H9 (cell line): ENCODE data around the gene IL33. TPM values are rescaled to one million over a fixed set of nuclear protein-coding genes. Genes with fewer than 3 reads are reported as not detected.

Experiments used
- DNase-seq: peaks from one replicate; pipeline ENCODE4 v3.0.0-alpha.2; 2017
- H2AFZ ChIP-seq: one replicate; pipeline ENCODE4 v1.6.1; 2013; ENCODE audit warnings: mild to moderate bottlenecking, low read length, control low read depth, moderate library complexity
- H2AK5ac ChIP-seq: 2 replicates; pipeline ENCODE4 v1.6.1; 2013; ENCODE audit warnings: low read length, control low read depth, mixed read lengths; ENCODE audit not compliant: insufficient read length
- H2BK120ac ChIP-seq: one replicate; pipeline ENCODE4 v1.6.1; 2013; ENCODE audit warnings: low read depth, mild to moderate bottlenecking, low read length, control low read depth, inconsistent platforms; ENCODE audit not compliant: poor library complexity, severe bottlenecking
- H2BK12ac ChIP-seq: 2 replicates; pipeline ENCODE4 v1.6.1; 2013; ENCODE audit warnings: low read length, control low read depth, mixed read lengths, low read depth; ENCODE audit not compliant: insufficient read length
- H2BK15ac ChIP-seq: 2 replicates; pipeline ENCODE4 v1.6.1; 2013; ENCODE audit warnings: low read depth, low read length, control low read depth
- H2BK20ac ChIP-seq: one replicate; pipeline ENCODE4 v1.6.1; 2013; ENCODE audit warnings: low read depth, mild to moderate bottlenecking, low read length, control low read depth, inconsistent platforms; ENCODE audit not compliant: poor library complexity, severe bottlenecking
- H2BK5ac ChIP-seq: 2 replicates; pipeline ENCODE4 v1.6.1; 2013; ENCODE audit warnings: low read length, control low read depth, mixed read lengths; ENCODE audit not compliant: insufficient read length
- H3K14ac ChIP-seq: 2 replicates; pipeline ENCODE4 v1.6.1; 2013; ENCODE audit warnings: low read length, control low read depth; ENCODE audit not compliant: insufficient read depth
- H3K18ac ChIP-seq: 2 replicates; pipeline ENCODE4 v1.6.1; 2013; ENCODE audit warnings: low read depth, mild to moderate bottlenecking, mixed read lengths, low read length, control low read depth; ENCODE audit not compliant: insufficient read length
- H3K23ac ChIP-seq: 2 replicates; pipeline ENCODE4 v1.6.1; 2013; ENCODE audit warnings: low read length, control low read depth, mixed read lengths, low read depth; ENCODE audit not compliant: insufficient read length
- H3K23me2 ChIP-seq: 2 replicates; pipeline ENCODE4 v1.6.1; 2013; ENCODE audit warnings: low read depth, mild to moderate bottlenecking, mixed read lengths, low read length, control low read depth; ENCODE audit not compliant: insufficient read length, poor library complexity, severe bottlenecking
- H3K27ac ChIP-seq: 2 replicates; pipeline ENCODE4 v1.5.1; 2013; ENCODE audit warnings: low read length, control low read depth, mixed read lengths, low read depth; ENCODE audit not compliant: insufficient read length
- H3K27me3 ChIP-seq: 2 replicates; pipeline ENCODE4 v1.6.1; 2013; ENCODE audit warnings: low read length, control low read depth, inconsistent platforms; ENCODE audit not compliant: insufficient read depth
- H3K4ac ChIP-seq: 2 replicates; pipeline ENCODE4 v1.6.1; 2013; ENCODE audit warnings: low read depth, mild to moderate bottlenecking, control low read depth, inconsistent platforms, low read length, moderate library complexity
- H3K4me1 ChIP-seq: 2 replicates; pipeline ENCODE4 v1.6.1; 2013; ENCODE audit warnings: low read length, control low read depth, inconsistent platforms; ENCODE audit not compliant: insufficient read depth
- H3K4me2 ChIP-seq: 2 replicates; pipeline ENCODE4 v1.6.1; 2013; ENCODE audit warnings: low read length, control low read depth, mixed read lengths; ENCODE audit not compliant: insufficient read length, insufficient read depth
- H3K56ac ChIP-seq: 2 replicates; pipeline ENCODE4 v1.6.1; 2013; ENCODE audit warnings: low read depth, mild to moderate bottlenecking, mixed read lengths, low read length, control low read depth; ENCODE audit not compliant: insufficient read length
- H3K79me1 ChIP-seq: 2 replicates; pipeline ENCODE4 v1.6.1; 2013; ENCODE audit warnings: low read depth, mild to moderate bottlenecking, moderate library complexity, low read length, control low read depth, inconsistent platforms; ENCODE audit not compliant: insufficient read depth, poor library complexity, severe bottlenecking
- H3K79me2 ChIP-seq: 2 replicates; pipeline ENCODE4 v1.6.1; 2013; ENCODE audit warnings: low read length, control low read depth, inconsistent platforms; ENCODE audit not compliant: insufficient read depth
- H3K9ac ChIP-seq: 2 replicates; pipeline ENCODE4 v1.6.1; 2013; ENCODE audit warnings: low read length, control low read depth, mixed read lengths; ENCODE audit not compliant: insufficient read length; ENCODE audit errors: extremely low read depth
- H3K9me3 ChIP-seq: one replicate; pipeline ENCODE4 v1.6.1; 2013; ENCODE audit warnings: low read depth, low read length, inconsistent platforms; ENCODE audit not compliant: control insufficient read depth
- H3T11ph ChIP-seq: one replicate; pipeline ENCODE4 v1.6.1; 2013; ENCODE audit warnings: mild to moderate bottlenecking, low read length, control low read depth, inconsistent platforms
- H4K20me1 ChIP-seq: one replicate; pipeline ENCODE4 v1.6.1; 2013; ENCODE audit not compliant: control insufficient read depth, insufficient read length, insufficient read depth
- H4K5ac ChIP-seq: 2 replicates; pipeline ENCODE4 v1.6.1; 2013; ENCODE audit warnings: low read depth, mild to moderate bottlenecking, mixed read lengths, low read length, control low read depth; ENCODE audit not compliant: insufficient read length
- H4K8ac ChIP-seq: replicated peaks from 2 replicates; pipeline ENCODE4 v1.6.1; 2013; ENCODE audit warnings: low read length, control low read depth, mixed read lengths, low read depth; ENCODE audit not compliant: insufficient read length
- H4K91ac ChIP-seq: 2 replicates; pipeline ENCODE4 v1.6.1; 2013; ENCODE audit warnings: low read depth, mild to moderate bottlenecking, moderate library complexity, mixed read lengths, low read length, control low read depth; ENCODE audit not compliant: insufficient read length
- H3K27ac Mint-ChIP-seq, 3 experiments: 2 replicates in 2 of 3; 3 replicates in 1 of 3; pipeline ENCODE4 v1.8.0; 2020 to 2021; ENCODE audit warnings: mixed read lengths in 3 of 3, mild to moderate bottlenecking in 1 of 3, moderate library complexity in 1 of 3
- H3K27me3 Mint-ChIP-seq: 2 replicates; pipeline ENCODE4 v1.8.0; 2021; ENCODE audit warnings: low read depth, mild to moderate bottlenecking, moderate library complexity, mixed read lengths
- H3K36me3 Mint-ChIP-seq, 3 experiments: 2 replicates in 2 of 3; 3 replicates in 1 of 3; pipeline ENCODE4 v1.8.0; 2020 to 2021; ENCODE audit warnings: low read depth in 3 of 3, mixed read lengths in 3 of 3; ENCODE audit not compliant: insufficient read depth in 1 of 3
- H3K4me1 Mint-ChIP-seq, 2 experiments: 2 replicates each; pipeline ENCODE4 v1.8.0; 2020; ENCODE audit warnings: mixed read lengths in 2 of 2
- H3K4me3 Mint-ChIP-seq, 2 experiments: 2 replicates in 1 of 2; 3 replicates in 1 of 2; pipeline ENCODE4 v1.8.0; 2020 to 2021; ENCODE audit warnings: mild to moderate bottlenecking in 2 of 2, mixed read lengths in 2 of 2, moderate library complexity in 1 of 2
- H3K9me3 Mint-ChIP-seq, 2 experiments: 2 replicates in 1 of 2; 3 replicates in 1 of 2; pipeline ENCODE4 v1.8.0; 2020; ENCODE audit warnings: mild to moderate bottlenecking in 2 of 2, mixed read lengths in 2 of 2, moderate library complexity in 1 of 2
- CTCF ChIP-seq: fragments of 200-600 bp; sonication (generic); conservative IDR thresholded peaks from 3 replicates; pipeline ENCODE4 v1.8.0; 2021; ENCODE audit warnings: antibody characterized with exemption, mild to moderate bottlenecking
- total RNA-seq: library from RNA; stranded (reverse); gene quantifications from 2 replicates; pipeline ENCODE4 v1.2.1, GENCODE V29; 2021

The IL33 gene
- total RNA-seq, 1 experiment from 2014 or later: not detected

GRCh38 chr9:6304232-6304631 is 88.6 kb downstream of the IL33 start:
- Mint-ChIP-seq H3K27me3 (no peaks in the 10 kb centered on the region), H3K9me3 (no peaks in the 10 kb centered on the region), H3K4me1 (peaks cover 3 to 4% of the 10 kb centered on the region in 2 experiments; a peak in 3 of 4 replicates), H3K36me3 (no peaks in the 10 kb centered on the region), H3K4me3 (no peak overlapping the region), H3K27ac (no peak overlapping the region)
- no peak overlapping the region for H4K91ac ChIP-seq
- no peaks in the 10 kb centered on the region for H3K9me3 ChIP-seq
- H2AK5ac ChIP-seq: no peak overlapping the region
- H2AFZ ChIP-seq: no peak overlapping the region
- no peak overlapping the region for H2BK120ac ChIP-seq
- no peak overlapping the region for H3K4me2 ChIP-seq
- no peak overlapping the region for H3T11ph ChIP-seq
- no peak for DNase-seq
- H3K23me2 ChIP-seq: no peaks in the 10 kb centered on the region
- no peak overlapping the region for H3K9ac ChIP-seq
- H3K18ac ChIP-seq: no peak overlapping the region
- H4K8ac ChIP-seq: no peak overlapping the region
- H3K27ac ChIP-seq: no peak overlapping the region
- H3K56ac ChIP-seq: no peak overlapping the region
- H3K23ac ChIP-seq: no peak overlapping the region
- H2BK15ac ChIP-seq: no peak overlapping the region
- H3K79me1 ChIP-seq: no peaks in the 10 kb centered on the region
- no peaks in the 10 kb centered on the region for H3K27me3 ChIP-seq
- no peak overlapping the region for H2BK20ac ChIP-seq
- H3K14ac ChIP-seq: no peak overlapping the region
- H2BK5ac ChIP-seq: no peak overlapping the region
- H3K4me1 ChIP-seq: no peaks in the 10 kb centered on the region
- H3K4ac ChIP-seq: no peak overlapping the region
- no peak overlapping the region for H4K5ac ChIP-seq
- no peak overlapping the region for H2BK12ac ChIP-seq
- H3K79me2 ChIP-seq: no peaks in the 10 kb centered on the region
- no peak for TF ChIP-seq CTCF
- no peaks in the 10 kb centered on the region for H4K20me1 ChIP-seq
